ENCODE results near the gene CLCN2. TPM values are rescaled to one million over a fixed set of nuclear protein-coding genes. Genes with fewer than 3 reads are reported as not detected.

CLCN2 gene
- total RNA-seq, 1 experiment from 2014 or later: 21.6 TPM

DNA sequence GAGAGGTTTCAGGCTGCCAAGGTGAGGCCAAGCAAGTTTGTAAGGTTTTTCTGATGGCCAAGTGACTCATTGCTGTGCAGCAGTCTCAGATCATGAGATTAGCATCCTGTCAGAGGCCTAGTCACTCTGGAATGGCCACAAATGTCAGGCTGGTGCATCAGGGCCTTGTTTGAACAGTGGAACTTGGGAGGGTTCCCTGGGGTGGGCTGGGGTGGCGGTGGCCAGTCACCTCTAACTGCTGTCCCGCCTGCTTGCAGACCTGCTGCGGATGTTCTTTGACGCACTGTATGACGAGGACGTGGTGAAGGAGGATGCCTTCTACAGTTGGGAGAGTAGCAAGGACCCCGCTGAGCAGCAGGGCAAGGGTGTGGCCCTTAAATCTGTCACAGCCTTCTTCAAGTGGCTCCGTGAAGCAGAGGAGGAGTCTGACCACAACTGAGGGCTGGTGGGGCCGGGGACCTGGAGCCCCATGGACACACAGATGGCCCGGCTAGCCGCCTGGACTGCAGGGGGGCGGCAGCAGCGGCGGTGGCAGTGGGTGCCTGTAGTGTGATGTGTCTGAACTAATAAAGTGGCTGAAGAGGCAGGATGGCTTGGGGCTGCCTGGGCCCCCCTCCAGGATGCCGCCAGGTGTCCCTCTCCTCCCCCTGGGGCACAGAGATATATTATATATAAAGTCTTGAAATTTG is 26.8 kb downstream of the CLCN2 start:
- Histone ChIP-seq H4K20me1 (ENCODE audit: insufficient read depth) (peaks cover 28% of the 10 kb centered on the region; the same call in 1 of the 2 replicates), H2AFZ (ENCODE audit: low read depth, low read length, poor library complexity, severe bottlenecking) (no peak overlapping the region), H3K9me2 (ENCODE audit: insufficient read depth) (no peaks in the 10 kb centered on the region), H3K27ac (ENCODE audit: low read depth, low read length) (peak overlapping the region; percentile 85; the same call in 1 of the 2 replicates), H3K36me3 (ENCODE audit: control insufficient read depth in 1 of 2, insufficient read depth in 2 of 2, low read length in 2 of 2) (peaks cover 36 to 51% of the 10 kb centered on the region in 2 experiments), H3K9ac (ENCODE audit: low read length) (peak overlapping the region; percentile 1), H3K9me3 (ENCODE audit: control insufficient read depth in 1 of 2, insufficient read depth in 1 of 2, low read depth in 1 of 2, low read length in 2 of 2) (no peaks in the 10 kb centered on the region), H3K4me2 (ENCODE audit: low read length) (peak overlapping the region; percentile 90; the same call in 1 of the 2 replicates), H3K27me3 (ENCODE audit: insufficient read depth, low read length) (no peaks in the 10 kb centered on the region), H3K79me2 (ENCODE audit: insufficient read depth, low read length) (peaks cover 60% of the 10 kb centered on the region), H3K4me3 (replicated peaks in 1 of 2; ENCODE audit: low read depth in 1 of 2, low read length in 2 of 2) (no peak overlapping the region), H3K4me1 (ENCODE audit: control insufficient read depth in 1 of 2, insufficient read depth in 2 of 2, low read length in 2 of 2) (peaks cover 2 to 72% of the 10 kb centered on the region in 2 experiments; a peak in 3 of 4 replicates)
- intact Hi-C loops (cut with micrococcal nuclease): no loop called here
- ChIA-PET RAD21 (ENCODE audit: low non-redundant PET in 1 of 2, low total read pairs in 2 of 2, uncharacterized antibody in 2 of 2, unreplicated experiment in 2 of 2) (no interaction called here), POLR2A (no interaction called here), CTCF (interaction anchor here (1.3 kb wide), 1 partner anchor 46 kb away, joined by 3 read pairs; no protein-coding TSS in a partner anchor)
- ATAC-seq (no peak), DNase-seq (ENCODE audit: low read depth, low spot score) (no peak)
- TF ChIP-seq CEBPB (IDR thresholded peaks at IDR 0.05; ENCODE audit: low read depth) (no peak), ATF3 (IDR thresholded peaks at IDR 0.05) (no peak), POLR2AphosphoS5 (IDR thresholded peaks at IDR 0.05; ENCODE audit: low read depth, low read length) (no peak), ZFX (IDR thresholded peaks at IDR 0.05) (no peak), SP1 (IDR thresholded peaks at IDR 0.05; ENCODE audit: low read depth) (no peak; the same call in 1 of the 2 replicates), EGR1 (IDR thresholded peaks at IDR 0.05; ENCODE audit: low read depth) (no peak), ZNF274 (IDR thresholded peaks at IDR 0.05; ENCODE audit: low read depth, low read length) (no peak), EZH2phosphoT487 (IDR thresholded peaks at IDR 0.05; ENCODE audit: borderline replicate concordance) (no peak), JUND (IDR thresholded peaks at IDR 0.05) (no peak), ZBTB33 (IDR thresholded peaks at IDR 0.05; ENCODE audit: extremely low read depth, insufficient replicate concordance, low read length) (no peak), REST (IDR thresholded peaks at IDR 0.05; ENCODE audit: low read depth) (no peak), RAD21 (IDR thresholded peaks at IDR 0.05; ENCODE audit: low read depth) (no peak), SIN3A (IDR thresholded peaks at IDR 0.05; ENCODE audit: low read depth) (no peak), SRF (IDR thresholded peaks at IDR 0.05; ENCODE audit: low read depth) (no peak), TCF7L2 (IDR thresholded peaks at IDR 0.05; ENCODE audit: borderline replicate concordance, extremely low read depth, insufficient read depth, insufficient read length) (no peak), EZH2 (IDR thresholded peaks at IDR 0.05) (no peak)
- TF ChIP-seq, protein P1, sequence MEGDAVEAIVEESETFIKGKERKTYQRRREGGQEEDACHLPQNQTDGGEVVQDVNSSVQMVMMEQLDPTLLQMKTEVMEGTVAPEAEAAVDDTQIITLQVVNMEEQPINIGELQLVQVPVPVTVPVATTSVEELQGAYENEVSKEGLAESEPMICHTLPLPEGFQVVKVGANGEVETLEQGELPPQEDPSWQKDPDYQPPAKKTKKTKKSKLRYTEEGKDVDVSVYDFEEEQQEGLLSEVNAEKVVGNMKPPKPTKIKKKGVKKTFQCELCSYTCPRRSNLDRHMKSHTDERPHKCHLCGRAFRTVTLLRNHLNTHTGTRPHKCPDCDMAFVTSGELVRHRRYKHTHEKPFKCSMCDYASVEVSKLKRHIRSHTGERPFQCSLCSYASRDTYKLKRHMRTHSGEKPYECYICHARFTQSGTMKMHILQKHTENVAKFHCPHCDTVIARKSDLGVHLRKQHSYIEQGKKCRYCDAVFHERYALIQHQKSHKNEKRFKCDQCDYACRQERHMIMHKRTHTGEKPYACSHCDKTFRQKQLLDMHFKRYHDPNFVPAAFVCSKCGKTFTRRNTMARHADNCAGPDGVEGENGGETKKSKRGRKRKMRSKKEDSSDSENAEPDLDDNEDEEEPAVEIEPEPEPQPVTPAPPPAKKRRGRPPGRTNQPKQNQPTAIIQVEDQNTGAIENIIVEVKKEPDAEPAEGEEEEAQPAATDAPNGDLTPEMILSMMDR (IDR thresholded peaks at IDR 0.05 in 2 of 3, conservative IDR thresholded peaks at IDR 0.05 in 1 of 3; ENCODE audit: borderline replicate concordance in 1 of 3, insufficient read depth in 1 of 3, low read depth in 2 of 3, low read length in 2 of 3): no peak
- no TSS peak for BruUV-seq (replicated peaks)
